BE2C (cell line): ENCODE data around the gene EIF1.

ENCODE experiments used
- DNase-seq: peaks from one replicate; pipeline ENCODE4 v3.0.0-alpha.2; 2020
- H3K27me3 ChIP-seq: fragments of 250-450 bp; sonication (Bioruptor Pico); 2 replicates; pipeline ENCODE4 v1.5.1; 2020; ENCODE audit warnings: mild to moderate bottlenecking
- H3K36me3 ChIP-seq: fragments of 250-450 bp; sonication (Bioruptor Pico); 2 replicates; pipeline ENCODE4 v1.5.1; 2020; ENCODE audit warnings: mild to moderate bottlenecking
- H3K4me1 ChIP-seq: fragments of 250-450 bp; sonication (Bioruptor Pico); 2 replicates; pipeline ENCODE4 v1.5.1; 2020
- H3K4me3 ChIP-seq: 2 replicates; pipeline ENCODE4 v1.5.1; 2011; ENCODE audit warnings: low read depth, low read length
- H3K9me3 ChIP-seq: fragments of 250-450 bp; sonication (Bioruptor Pico); 2 replicates; pipeline ENCODE4 v1.5.1; 2020
- CTCF ChIP-seq: IDR thresholded peaks from 2 replicates; pipeline ENCODE4 v1.5.1; 2012; ENCODE audit warnings: mild to moderate bottlenecking, low read depth, low read length

EIF1 gene

GRCh38 chr17:41655611-41656111, 33.0 kb upstream of the EIF1 start:
- H3K4me3 ChIP-seq: no peak overlapping the region

GRCh38 chr17:41656249-41657023, 32.2 kb upstream of the EIF1 start:
- H3K4me3 ChIP-seq: no peak overlapping the region
- TF ChIP-seq CTCF: no peak

More at GRCh38 chr17:41655611-41656111, 33.0 kb upstream of the EIF1 start:
- Histone ChIP-seq H3K36me3 (no peaks in the 10 kb centered on the region), H3K9me3 (no peaks in the 10 kb centered on the region), H3K27me3 (no peaks in the 10 kb centered on the region), H3K4me1 (no peaks in the 10 kb centered on the region)
- DNase-seq: peak; percentile 65
- no peak for TF ChIP-seq CTCF

GRCh38 chr17:41657176-41657754, 31.4 kb upstream of the EIF1 start:
- DNase-seq: no peak
- TF ChIP-seq CTCF: no peak
- no peaks in the 10 kb centered on the region for H3K4me1 ChIP-seq

More at GRCh38 chr17:41656249-41657023, 32.2 kb upstream of the EIF1 start:
- H3K4me1 ChIP-seq: no peaks in the 10 kb centered on the region
- DNase-seq: no peak
- no peaks in the 10 kb centered on the region for H3K27me3 ChIP-seq
- no peaks in the 10 kb centered on the region for H3K36me3 ChIP-seq
- no peaks in the 10 kb centered on the region for H3K9me3 ChIP-seq

GRCh38 chr17:41657936-41658335, 30.7 kb upstream of the EIF1 start:
- no peaks in the 10 kb centered on the region for H3K27me3 ChIP-seq
- H3K4me3 ChIP-seq: no peak overlapping the region
- DNase-seq: no peak
- H3K9me3 ChIP-seq: no peaks in the 10 kb centered on the region
- H3K4me1 ChIP-seq: no peaks in the 10 kb centered on the region
- no peak for TF ChIP-seq CTCF
- H3K36me3 ChIP-seq: no peaks in the 10 kb centered on the region

More at GRCh38 chr17:41657176-41657754, 31.4 kb upstream of the EIF1 start:
- H3K27me3 ChIP-seq: no peaks in the 10 kb centered on the region
- no peak overlapping the region for H3K4me3 ChIP-seq
- H3K9me3 ChIP-seq: no peaks in the 10 kb centered on the region
- no peaks in the 10 kb centered on the region for H3K36me3 ChIP-seq

GRCh38 chr17:41658846-41659245, 29.8 kb upstream of the EIF1 start:
- no peak for TF ChIP-seq CTCF
- no peaks in the 10 kb centered on the region for H3K27me3 ChIP-seq
- H3K4me1 ChIP-seq: no peaks in the 10 kb centered on the region; the same call in 1 of the 2 replicates
- no peak overlapping the region for H3K4me3 ChIP-seq
- H3K9me3 ChIP-seq: no peaks in the 10 kb centered on the region
- no peaks in the 10 kb centered on the region for H3K36me3 ChIP-seq
- no peak for DNase-seq
